Astrocyte (in vitro differentiated cells and primary cell): ENCODE data around the gene TKTL1. TPM values are rescaled to one million over a fixed set of nuclear protein-coding genes. Genes with fewer than 3 reads are reported as not detected.

ENCODE experiments used
- DNase-seq: peaks from one replicate; pipeline ENCODE4 v3.0.0-alpha.2; 2010; ENCODE audit warnings: low read depth
- FAIRE-seq: peaks from 2 replicates; lab custom pipeline; 2011; peaks lifted over from hg19 to GRCh38; lab: Jason Lieb, UNC
- H2AFZ ChIP-seq: 2 replicates; pipeline ENCODE4 v1.6.0; 2012; ENCODE audit warnings: low read depth, low read length, inconsistent platforms
- H3K27ac ChIP-seq: 2 replicates; pipeline ENCODE4 v1.5.1; 2011; ENCODE audit warnings: low read depth, low read length, inconsistent platforms
- H3K27me3 ChIP-seq: 2 replicates; pipeline ENCODE4 v1.6.0; 2011; ENCODE audit warnings: low read length, inconsistent platforms; ENCODE audit not compliant: insufficient read depth
- H3K36me3 ChIP-seq: 2 replicates; pipeline ENCODE4 v1.5.1; 2011; ENCODE audit warnings: low read length, inconsistent platforms; ENCODE audit not compliant: insufficient read depth
- H3K4me1 ChIP-seq: 2 replicates; pipeline ENCODE4 v1.5.1; 2011; ENCODE audit warnings: low read length, inconsistent platforms; ENCODE audit not compliant: insufficient read depth
- H3K4me2 ChIP-seq: 2 replicates; pipeline ENCODE4 v1.6.0; 2012; ENCODE audit warnings: low read length, inconsistent platforms
- H3K4me3 ChIP-seq: 2 replicates; pipeline ENCODE4 v1.5.1; 2011; ENCODE audit warnings: low read depth, mild to moderate bottlenecking, low read length, inconsistent platforms; ENCODE audit not compliant: insufficient read depth
- H3K79me2 ChIP-seq: 2 replicates; pipeline ENCODE4 v1.6.0; 2012; ENCODE audit warnings: mild to moderate bottlenecking, low read length, inconsistent platforms; ENCODE audit not compliant: insufficient read depth
- H3K9ac ChIP-seq: 2 replicates; pipeline ENCODE4 v1.6.0; 2012; ENCODE audit warnings: mild to moderate bottlenecking, low read length, inconsistent platforms
- H3K9me3 ChIP-seq: 2 replicates; pipeline ENCODE4 v1.5.1; 2012; ENCODE audit warnings: low read depth, mild to moderate bottlenecking, low read length, inconsistent platforms; ENCODE audit not compliant: insufficient read depth
- H4K20me1 ChIP-seq: 2 replicates; pipeline ENCODE4 v1.6.0; 2012; ENCODE audit warnings: low read length, inconsistent platforms; ENCODE audit not compliant: insufficient read depth
- H3K27ac Mint-ChIP-seq: one replicate; pipeline ENCODE4 v1.8.0; 2021; ENCODE audit warnings: mild to moderate bottlenecking, mixed read lengths; ENCODE audit not compliant: unreplicated experiment
- H3K27me3 Mint-ChIP-seq: one replicate; pipeline ENCODE4 v1.8.0; 2021; ENCODE audit warnings: low read depth, mixed read lengths; ENCODE audit not compliant: unreplicated experiment
- H3K36me3 Mint-ChIP-seq: one replicate; pipeline ENCODE4 v1.8.0; 2021; ENCODE audit warnings: low read depth, mixed read lengths; ENCODE audit not compliant: unreplicated experiment
- H3K4me1 Mint-ChIP-seq: one replicate; pipeline ENCODE4 v1.8.0; 2021; ENCODE audit warnings: low read depth, mixed read lengths; ENCODE audit not compliant: unreplicated experiment
- H3K4me3 Mint-ChIP-seq: one replicate; pipeline ENCODE4 v1.8.0; 2021; ENCODE audit warnings: mild to moderate bottlenecking, moderate library complexity, mixed read lengths; ENCODE audit not compliant: unreplicated experiment
- H3K9me3 Mint-ChIP-seq: one replicate; pipeline ENCODE4 v1.8.0; 2021; ENCODE audit warnings: mild to moderate bottlenecking, mixed read lengths; ENCODE audit not compliant: unreplicated experiment
- EZH2 ChIP-seq: IDR thresholded peaks from 2 replicates; pipeline ENCODE4 v1.6.1; 2012; ENCODE audit warnings: mild to moderate bottlenecking, low read length, inconsistent platforms; ENCODE audit not compliant: insufficient read depth
- total RNA-seq: library from RNA; stranded (reverse); gene quantifications from 2 replicates; pipeline ENCODE4 v1.2.1, GENCODE V29; 2021
- TF ChIP-seq, protein P1 (sequence below): IDR thresholded peaks from 2 replicates; pipeline ENCODE4 v1.5.1; 2011; ENCODE audit warnings: low read depth, mild to moderate bottlenecking, inconsistent platforms, low read length, moderate library complexity; ENCODE audit not compliant: insufficient read depth

Gene TKTL1
- total RNA-seq, 1 donor from 2014 or later, result not detected

DNA sequence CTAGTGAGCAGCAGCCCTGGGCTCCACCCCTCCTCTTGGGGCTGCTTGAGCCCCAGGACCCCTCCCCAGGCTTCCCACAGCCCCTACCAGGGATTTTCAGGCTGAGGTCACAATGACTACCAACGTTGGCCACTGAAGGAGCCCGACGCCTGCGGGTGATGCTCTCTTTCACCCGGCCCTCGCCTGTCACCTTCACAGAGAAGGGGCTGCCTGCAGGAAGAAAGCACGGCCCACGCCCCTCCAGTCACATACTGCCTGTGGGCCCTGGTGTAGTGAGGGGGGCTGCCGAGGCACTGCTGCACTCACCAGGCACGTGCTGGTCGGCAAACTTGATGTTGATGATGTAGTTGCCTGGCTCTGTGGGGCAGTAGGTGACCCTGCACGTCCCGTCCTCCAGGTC, 56.9 kb downstream of the TKTL1 start:
- no peak overlapping the region for H3K27ac ChIP-seq
- no peaks in the 10 kb centered on the region for H3K9me3 ChIP-seq
- H3K4me1 ChIP-seq, result no peaks in the 10 kb centered on the region
- no peak overlapping the region for H3K9ac ChIP-seq
- no peak overlapping the region for H3K4me2 ChIP-seq
- Mint-ChIP-seq H3K4me3 (no peak overlapping the region), H3K27ac (peak overlapping the region; percentile 47), H3K4me1 (peaks cover under 1% of the 10 kb centered on the region), H3K36me3 (peaks cover 3% of the 10 kb centered on the region), H3K27me3 (no peaks in the 10 kb centered on the region), H3K9me3 (no peaks in the 10 kb centered on the region)
- no peak overlapping the region for H3K4me3 ChIP-seq
- no peaks in the 10 kb centered on the region for H3K27me3 ChIP-seq
- H3K79me2 ChIP-seq, result peaks cover 29% of the 10 kb centered on the region
- H4K20me1 ChIP-seq, result peaks cover 95% of the 10 kb centered on the region
- no peak for TF ChIP-seq EZH2
- H3K36me3 ChIP-seq, result peaks cover 25% of the 10 kb centered on the region
- FAIRE-seq (no peak), DNase-seq (no peak)
- H2AFZ ChIP-seq, result no peak overlapping the region

DNA sequence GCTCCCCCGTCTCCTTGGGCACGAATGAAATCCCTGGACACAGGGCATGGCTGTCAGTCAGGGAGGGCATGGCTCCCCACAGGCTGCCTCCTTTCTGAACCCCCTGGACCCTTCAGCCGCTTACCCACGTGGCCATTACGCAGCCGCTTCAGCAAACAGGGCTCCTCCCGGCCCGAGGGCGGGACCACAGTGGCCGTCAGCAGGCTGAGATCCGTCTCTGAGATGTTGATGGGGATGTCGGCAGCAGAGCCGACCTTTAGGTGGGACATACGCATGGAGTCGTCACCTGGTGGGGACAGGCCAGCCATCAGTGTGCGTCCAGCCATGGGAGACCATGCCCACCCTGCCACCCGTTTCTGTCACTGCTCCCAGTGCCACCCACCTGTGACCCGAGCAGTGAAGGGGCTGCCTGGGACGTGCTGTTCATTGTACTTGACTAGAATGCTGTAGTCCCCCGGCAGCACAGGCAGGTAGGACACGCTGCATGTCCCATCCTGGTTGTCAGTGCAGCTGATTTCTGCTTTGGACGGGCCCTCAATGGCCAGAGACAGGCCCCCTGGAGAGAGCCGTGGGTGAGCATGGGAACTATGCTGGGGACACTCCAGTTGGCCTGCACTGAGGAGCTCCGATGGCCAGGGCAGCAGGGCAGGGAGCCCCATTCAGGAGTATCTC, 57.7 kb downstream of the TKTL1 start:
- Histone ChIP-seq H3K4me2 (no peak overlapping the region), H3K36me3 (peaks cover 23% of the 10 kb centered on the region), H3K9ac (no peak overlapping the region), H2AFZ (no peak overlapping the region), H3K79me2 (peaks cover 38% of the 10 kb centered on the region), H3K9me3 (no peaks in the 10 kb centered on the region), H3K4me3 (no peak overlapping the region), H3K27me3 (no peaks in the 10 kb centered on the region), H3K27ac (no peak overlapping the region), H4K20me1 (peaks cover 97% of the 10 kb centered on the region), H3K4me1 (no peaks in the 10 kb centered on the region)
- no peak for TF ChIP-seq EZH2
- TF ChIP-seq, protein P1, sequence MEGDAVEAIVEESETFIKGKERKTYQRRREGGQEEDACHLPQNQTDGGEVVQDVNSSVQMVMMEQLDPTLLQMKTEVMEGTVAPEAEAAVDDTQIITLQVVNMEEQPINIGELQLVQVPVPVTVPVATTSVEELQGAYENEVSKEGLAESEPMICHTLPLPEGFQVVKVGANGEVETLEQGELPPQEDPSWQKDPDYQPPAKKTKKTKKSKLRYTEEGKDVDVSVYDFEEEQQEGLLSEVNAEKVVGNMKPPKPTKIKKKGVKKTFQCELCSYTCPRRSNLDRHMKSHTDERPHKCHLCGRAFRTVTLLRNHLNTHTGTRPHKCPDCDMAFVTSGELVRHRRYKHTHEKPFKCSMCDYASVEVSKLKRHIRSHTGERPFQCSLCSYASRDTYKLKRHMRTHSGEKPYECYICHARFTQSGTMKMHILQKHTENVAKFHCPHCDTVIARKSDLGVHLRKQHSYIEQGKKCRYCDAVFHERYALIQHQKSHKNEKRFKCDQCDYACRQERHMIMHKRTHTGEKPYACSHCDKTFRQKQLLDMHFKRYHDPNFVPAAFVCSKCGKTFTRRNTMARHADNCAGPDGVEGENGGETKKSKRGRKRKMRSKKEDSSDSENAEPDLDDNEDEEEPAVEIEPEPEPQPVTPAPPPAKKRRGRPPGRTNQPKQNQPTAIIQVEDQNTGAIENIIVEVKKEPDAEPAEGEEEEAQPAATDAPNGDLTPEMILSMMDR, result no peak
- Mint-ChIP-seq H3K27ac (no peak overlapping the region), H3K4me3 (no peak overlapping the region), H3K9me3 (no peaks in the 10 kb centered on the region), H3K4me1 (no peaks in the 10 kb centered on the region), H3K27me3 (no peaks in the 10 kb centered on the region), H3K36me3 (peaks cover 3% of the 10 kb centered on the region)
- FAIRE-seq (no peak), DNase-seq (no peak)

DNA sequence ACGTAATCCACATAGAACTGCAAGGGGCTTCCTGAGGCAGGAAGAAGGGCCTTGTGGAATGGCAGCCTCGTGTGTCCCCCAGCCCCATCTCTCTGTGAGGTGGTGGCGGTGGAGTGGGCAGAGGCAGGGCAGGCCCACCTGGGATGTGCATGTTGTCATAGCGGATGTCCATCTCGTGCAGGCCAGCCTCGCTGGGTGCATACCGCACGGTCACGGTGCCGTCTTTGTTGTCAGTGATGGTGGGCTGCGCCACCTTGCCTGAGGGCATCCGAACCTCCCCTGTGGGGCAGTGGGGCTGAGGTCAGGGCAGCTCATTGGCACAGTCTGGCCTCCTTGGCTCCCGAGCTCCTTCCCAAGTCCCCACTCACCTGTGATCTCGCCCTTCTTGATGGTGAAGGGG, 58.4 kb downstream of the TKTL1 start:
- Histone ChIP-seq H3K4me1 (no peaks in the 10 kb centered on the region), H3K4me3 (no peak overlapping the region), H4K20me1 (peaks cover 98% of the 10 kb centered on the region), H3K9me3 (no peaks in the 10 kb centered on the region), H3K4me2 (no peak overlapping the region), H2AFZ (no peak overlapping the region), H3K9ac (no peak overlapping the region), H3K27ac (no peak overlapping the region), H3K27me3 (no peaks in the 10 kb centered on the region), H3K36me3 (peaks cover 23% of the 10 kb centered on the region), H3K79me2 (peaks cover 45% of the 10 kb centered on the region)
- TF ChIP-seq, protein P1, result no peak
- TF ChIP-seq EZH2, result no peak
- H3K9me3 Mint-ChIP-seq, result no peaks in the 10 kb centered on the region
- H3K36me3 Mint-ChIP-seq, result peaks cover 6% of the 10 kb centered on the region
- FAIRE-seq (no peak), DNase-seq (no peak)
- peaks cover 4% of the 10 kb centered on the region for H3K4me1 Mint-ChIP-seq
- H3K4me3 Mint-ChIP-seq, result no peak overlapping the region
- no peaks in the 10 kb centered on the region for H3K27me3 Mint-ChIP-seq
- H3K27ac Mint-ChIP-seq, result no peak overlapping the region
